H54 (cell line): ENCODE results near the gene FHL1.

Experiments used
- DNase-seq: peaks from one replicate; pipeline ENCODE4 v3.0.0; 2011; ENCODE audit warnings: low spot score, mixed read lengths; ENCODE audit not compliant: insufficient read length
- FAIRE-seq: peaks from 3 replicates; lab custom pipeline; 2011; peaks lifted over from hg19 to GRCh38; lab: Jason Lieb, UNC
- POLR2A ChIP-seq: IDR thresholded peaks from 2 replicates; pipeline ENCODE4 v1.6.1; 2011; ENCODE audit warnings: low read depth, mild to moderate bottlenecking, low read length

Gene FHL1

GRCh38 chrX:136201601-136202000, 54.3 kb downstream of the FHL1 start:
- DNase-seq (no peak), FAIRE-seq (no peak)
- no peak for TF ChIP-seq POLR2A

GRCh38 chrX:136202889-136203288, 55.6 kb downstream of the FHL1 start:
- DNase-seq (no peak), FAIRE-seq (no peak)
- no peak for TF ChIP-seq POLR2A

GRCh38 chrX:136203438-136203837, 56.1 kb downstream of the FHL1 start:
- TF ChIP-seq POLR2A: no peak
- FAIRE-seq (no peak), DNase-seq (no peak)

- no peak for FAIRE-seq
- DNase-seq: no peak
- no peak for TF ChIP-seq POLR2A
Observed at GRCh38 chrX:136203951-136204350, 56.6 kb downstream of the FHL1 start.

- DNase-seq (no peak), FAIRE-seq (no peak)
- no peak for TF ChIP-seq POLR2A
Observed at GRCh38 chrX:136204571-136204970, 57.2 kb downstream of the FHL1 start.

- TF ChIP-seq POLR2A: no peak
- FAIRE-seq (no peak), DNase-seq (no peak)
Observed at GRCh38 chrX:136205882-136206380, 58.6 kb downstream of the FHL1 start.

GRCh38 chrX:136206916-136207315, 59.6 kb downstream of the FHL1 start:
- TF ChIP-seq POLR2A: no peak
- DNase-seq: no peak
- no peak for FAIRE-seq

GRCh38 chrX:136207546-136207945, 60.2 kb downstream of the FHL1 start:
- DNase-seq (no peak), FAIRE-seq (no peak)
- TF ChIP-seq POLR2A: no peak

- FAIRE-seq: no peak
- TF ChIP-seq POLR2A: no peak
- no peak for DNase-seq
Observed at GRCh38 chrX:136209016-136209738, 61.8 kb downstream of the FHL1 start.

GRCh38 chrX:136209751-136210150, 62.4 kb downstream of the FHL1 start:
- no peak for FAIRE-seq
- no peak for DNase-seq
- TF ChIP-seq POLR2A: no peak

- no peak for TF ChIP-seq POLR2A
- FAIRE-seq: no peak
- DNase-seq: no peak
Observed at GRCh38 chrX:136210243-136210642, 62.9 kb downstream of the FHL1 start.

GRCh38 chrX:136210806-136211205, 63.5 kb downstream of the FHL1 start:
- DNase-seq: no peak
- TF ChIP-seq POLR2A: no peak
- no peak for FAIRE-seq

- no peak for TF ChIP-seq POLR2A
- FAIRE-seq: no peak
- DNase-seq: no peak
Observed at GRCh38 chrX:136211766-136212556, 64.6 kb downstream of the FHL1 start.

GRCh38 chrX:136212557-136213111, 65.3 kb downstream of the FHL1 start:
- FAIRE-seq: no peak
- TF ChIP-seq POLR2A: no peak

More at GRCh38 chrX:136212557-136213111, 65.3 kb downstream of the FHL1 start:
- no peak for DNase-seq
